ENCODE measurements around the gene FAM149B1. TPM values are rescaled to one million over a fixed set of nuclear protein-coding genes. Genes with fewer than 3 reads are reported as not detected.
A peak's percentile ranks its signal among the peaks of the same experiment; 100 is the strongest.

FAM149B1 gene
- total and polyA plus RNA-seq, 2 of the 13 experiments (the other 11 are each of a cell fraction or from before 2014, with no cell fraction given) = 9.3 to 16.8 TPM

- TF ChIP-seq ZNF317 (CRISPR knock-in tag; IDR thresholded peaks at IDR 0.05) = peak; percentile 85
- TF ChIP-seq, protein P1, sequence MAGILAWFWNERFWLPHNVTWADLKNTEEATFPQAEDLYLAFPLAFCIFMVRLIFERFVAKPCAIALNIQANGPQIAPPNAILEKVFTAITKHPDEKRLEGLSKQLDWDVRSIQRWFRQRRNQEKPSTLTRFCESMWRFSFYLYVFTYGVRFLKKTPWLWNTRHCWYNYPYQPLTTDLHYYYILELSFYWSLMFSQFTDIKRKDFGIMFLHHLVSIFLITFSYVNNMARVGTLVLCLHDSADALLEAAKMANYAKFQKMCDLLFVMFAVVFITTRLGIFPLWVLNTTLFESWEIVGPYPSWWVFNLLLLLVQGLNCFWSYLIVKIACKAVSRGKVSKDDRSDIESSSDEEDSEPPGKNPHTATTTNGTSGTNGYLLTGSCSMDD (CRISPR knock-in tag; IDR thresholded peaks at IDR 0.05) = no peak
- TF ChIP-seq ZNF382 (CRISPR knock-in tag; IDR thresholded peaks at IDR 0.05; ENCODE audit: borderline replicate concordance) = no peak
- peak; percentile 75 for TF ChIP-seq KDM3A (CRISPR knock-in tag; IDR thresholded peaks at IDR 0.05; ENCODE audit: low read depth)
- TF ChIP-seq ZNF484 (CRISPR knock-in tag; IDR thresholded peaks at IDR 0.05; ENCODE audit: borderline replicate concordance, low read depth) = no peak; the same call in 1 of the 2 replicates
- TF ChIP-seq ZNF205 (CRISPR knock-in tag; IDR thresholded peaks at IDR 0.05) = 0 out of 2 replicates have a peak, but pooled peaks have one; percentile 45
- TF ChIP-seq ZNF780A (CRISPR knock-in tag; IDR thresholded peaks at IDR 0.05) = no peak; the same call in 1 of the 2 replicates
- no peak for TF ChIP-seq NCOA5 (CRISPR knock-in tag; IDR thresholded peaks at IDR 0.05)
- TF ChIP-seq ETV5 (CRISPR knock-in tag; IDR thresholded peaks at IDR 0.05; ENCODE audit: borderline replicate concordance) = peak; percentile 95
- TF ChIP-seq ZNF441 (CRISPR knock-in tag; IDR thresholded peaks at IDR 0.05; ENCODE audit: borderline replicate concordance) = peak; percentile 77; the same call in 1 of the 2 replicates
- TF ChIP-seq ZNF44 (CRISPR knock-in tag; IDR thresholded peaks at IDR 0.05) = no peak; the same call in 1 of the 2 replicates
- TF ChIP-seq RCOR2 (CRISPR knock-in tag; IDR thresholded peaks at IDR 0.05) = no peak
- peak; percentile 25; the same call in 1 of the 2 replicates for TF ChIP-seq ZBTB42 (CRISPR knock-in tag; IDR thresholded peaks at IDR 0.05)
- no peak for TF ChIP-seq ZNF607 (CRISPR knock-in tag; IDR thresholded peaks at IDR 0.05; ENCODE audit: borderline replicate concordance)
- peak; percentile 80; the same call in 1 of the 2 replicates for TF ChIP-seq KDM5A (IDR thresholded peaks at IDR 0.05; ENCODE audit: borderline replicate concordance, low read length)
- TF ChIP-seq ZNF276 (CRISPR knock-in tag; IDR thresholded peaks at IDR 0.05; ENCODE audit: low read depth) = no peak
- no peak for TF ChIP-seq CENPX (CRISPR knock-in tag; IDR thresholded peaks at IDR 0.05)
- TF ChIP-seq ZNF878 (CRISPR knock-in tag; IDR thresholded peaks at IDR 0.05) = peak; percentile 80; the same call in 1 of the 2 replicates
- no peak for TF ChIP-seq ZNF33A (CRISPR knock-in tag; IDR thresholded peaks at IDR 0.05; ENCODE audit: borderline replicate concordance)
- TF ChIP-seq POGK (CRISPR knock-in tag; conservative IDR thresholded peaks at IDR 0.05) = peak; percentile 95
- TF ChIP-seq ZBTB20 (CRISPR knock-in tag; IDR thresholded peaks at IDR 0.05; ENCODE audit: borderline replicate concordance, low read depth) = peak; percentile 63; the same call in 1 of the 2 replicates
- peak; percentile 87 for TF ChIP-seq GATAD2A (CRISPR knock-in tag; IDR thresholded peaks at IDR 0.05)
- no peak for TF ChIP-seq ZNF432 (CRISPR knock-in tag; IDR thresholded peaks at IDR 0.05; ENCODE audit: borderline replicate concordance)
- peak; percentile 92 for TF ChIP-seq ZBTB25 (CRISPR knock-in tag; IDR thresholded peaks at IDR 0.05)
Observed at GRCh38 chr10:73252445-73253224, 84.7 kb downstream of the FAM149B1 start, which contains the start of gene MRPS16 (continued).

Data from HepG2 (cell line).